HG03039 (cell line): Measurements from ENCODE around the gene JADE3.
"Not testable (repeated sequence)": the region's sequence is repeated elsewhere in the genome, so short reads cannot be mapped to it uniquely, and the experiment has no call there.

ENCODE experiments used
- ATAC-seq: cut with Tn5 transposase; IDR thresholded peaks from one replicate; pipeline ENCODE4 v1.9.1; 2021; ENCODE audit warnings: mild to moderate bottlenecking, moderate library complexity; ENCODE audit not compliant: unreplicated experiment

Gene JADE3

DNA sequence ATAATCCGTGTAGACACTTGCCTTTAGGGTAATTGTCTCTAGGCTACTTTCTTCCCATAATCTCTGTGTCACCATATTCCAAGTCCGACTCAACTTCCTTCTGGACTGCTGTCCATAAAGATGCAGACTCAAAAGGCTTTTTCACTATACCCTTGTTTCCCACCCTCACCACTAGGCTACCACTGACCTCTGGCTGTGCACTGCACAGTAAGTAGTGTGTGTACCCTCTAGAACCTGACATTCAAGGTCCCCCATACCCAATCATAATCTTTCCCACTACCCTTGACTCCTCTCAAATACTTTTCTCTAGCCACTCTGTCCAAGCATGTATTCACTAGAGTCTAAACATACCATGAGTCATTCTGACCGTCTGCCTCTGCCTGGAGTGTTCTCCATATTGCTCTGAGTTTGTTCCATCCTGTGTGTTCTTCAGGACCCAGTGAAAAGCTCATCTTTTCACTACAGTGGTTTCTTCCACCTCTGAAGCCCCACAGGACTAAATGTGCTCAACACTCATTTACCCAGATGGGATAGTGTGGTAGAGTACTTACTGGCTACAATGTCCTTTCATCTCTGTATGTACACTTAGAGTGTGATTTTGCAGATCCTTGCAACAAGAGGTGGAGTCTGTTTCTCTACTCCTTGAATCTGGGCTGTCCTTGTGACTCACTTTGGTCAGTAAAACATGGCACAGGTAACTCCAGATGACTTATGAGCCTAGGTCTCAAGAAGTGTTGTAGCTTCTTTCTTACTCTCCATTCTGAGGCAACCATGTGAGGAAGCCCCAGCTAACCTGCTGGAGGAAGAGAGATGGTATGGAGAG is 17.4 kb downstream of the JADE3 start:
- ATAC-seq = no peak

DNA sequence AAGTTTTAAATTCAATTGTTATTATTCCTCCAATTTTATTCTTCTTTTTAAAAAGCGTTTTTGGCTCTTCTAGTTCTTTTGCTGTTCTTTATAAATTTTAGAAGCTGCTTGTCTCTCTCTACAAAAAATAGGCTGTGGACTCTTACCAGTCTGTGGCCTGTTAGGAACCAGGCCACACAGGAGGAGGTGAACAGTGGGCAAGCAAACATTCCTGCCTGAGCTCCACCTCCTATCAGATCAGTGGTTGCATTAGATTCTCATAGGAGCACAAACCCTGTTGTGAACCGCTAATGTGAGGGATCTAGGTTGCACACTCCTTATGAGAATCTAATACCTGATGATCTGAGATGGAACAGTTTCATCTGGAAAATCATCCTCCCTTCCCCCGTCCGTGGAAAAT is 23.1 kb downstream of the JADE3 start:
- ATAC-seq = no peak

DNA sequence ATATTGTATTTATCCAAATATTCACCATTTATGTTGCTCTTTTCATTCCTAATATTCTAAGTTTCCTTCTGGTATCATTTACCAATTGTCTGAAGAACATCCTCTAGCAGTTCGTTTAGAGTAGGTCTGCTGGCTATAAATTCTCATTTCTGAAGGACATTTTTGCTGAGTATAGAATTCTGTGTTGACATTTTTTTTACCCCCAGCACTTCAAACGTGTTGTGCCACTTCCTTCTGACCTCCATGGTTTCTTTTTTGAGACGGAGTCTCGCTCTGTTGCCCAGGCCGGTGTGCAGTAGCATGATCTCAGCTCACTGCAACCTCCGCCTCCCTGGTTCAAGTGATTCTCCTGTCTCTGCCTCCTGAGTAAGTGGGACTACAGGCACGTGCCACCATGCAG is 26.4 kb downstream of the JADE3 start:
- ATAC-seq = no peak

DNA sequence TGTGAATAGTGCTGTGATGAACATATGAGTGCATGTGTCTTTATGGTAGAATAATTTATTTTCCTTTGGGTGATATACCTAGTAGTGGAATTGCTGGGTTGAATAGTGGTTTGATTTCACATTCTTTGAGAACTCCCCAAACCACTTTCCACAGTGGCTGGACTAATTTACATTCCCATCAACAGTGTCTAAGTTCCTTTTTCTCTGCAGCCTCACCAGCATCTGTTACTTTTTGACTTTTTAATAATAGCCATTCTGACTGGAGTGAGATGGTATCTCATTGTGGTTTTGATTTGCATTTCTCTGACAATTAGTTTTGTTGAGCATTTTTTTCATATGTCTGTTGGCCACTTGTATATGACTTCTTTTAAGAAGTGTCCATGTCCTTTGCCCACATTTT is 29.1 kb downstream of the JADE3 start:
- ATAC-seq = no peak

DNA sequence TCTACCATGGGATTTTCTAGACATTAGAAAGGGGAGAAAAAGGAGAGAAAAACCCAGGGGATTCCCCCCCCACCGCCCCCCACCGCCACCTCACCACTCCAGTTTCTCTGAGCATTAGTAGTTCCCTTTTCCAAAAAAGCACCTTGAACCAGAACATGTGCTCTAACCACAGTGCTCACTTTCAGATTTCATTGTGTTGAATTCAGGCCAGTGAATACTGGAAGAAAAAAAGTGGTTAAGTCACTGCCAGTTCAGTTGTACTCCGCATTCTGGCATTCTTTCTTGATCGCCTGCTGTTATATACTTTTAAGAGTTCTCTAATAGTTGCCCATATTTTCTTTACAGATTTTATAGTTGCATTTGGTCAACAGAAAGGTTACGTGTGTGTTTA is 40.9 kb downstream of the JADE3 start:
- ATAC-seq = peak; percentile 70

DNA sequence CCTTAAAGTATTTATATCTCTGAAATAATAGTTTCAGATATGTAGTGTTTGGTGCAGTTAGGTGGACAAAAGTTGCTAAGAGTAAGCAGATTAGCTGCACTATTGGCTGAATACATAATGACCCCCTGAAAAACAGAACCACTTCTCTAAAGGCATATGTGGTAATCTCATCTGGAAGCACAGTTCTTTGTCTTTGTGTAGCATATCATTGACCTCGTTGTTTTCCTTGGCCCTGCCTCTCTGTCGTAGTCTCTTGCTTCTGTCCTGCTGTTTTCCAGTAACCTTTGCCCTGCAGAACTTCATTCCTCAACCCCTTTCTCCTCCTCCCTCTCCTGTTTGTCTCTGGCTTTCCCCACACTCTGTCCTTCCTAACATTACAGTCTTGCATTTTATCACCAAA is 41.4 kb downstream of the JADE3 start:
- ATAC-seq = no peak

DNA sequence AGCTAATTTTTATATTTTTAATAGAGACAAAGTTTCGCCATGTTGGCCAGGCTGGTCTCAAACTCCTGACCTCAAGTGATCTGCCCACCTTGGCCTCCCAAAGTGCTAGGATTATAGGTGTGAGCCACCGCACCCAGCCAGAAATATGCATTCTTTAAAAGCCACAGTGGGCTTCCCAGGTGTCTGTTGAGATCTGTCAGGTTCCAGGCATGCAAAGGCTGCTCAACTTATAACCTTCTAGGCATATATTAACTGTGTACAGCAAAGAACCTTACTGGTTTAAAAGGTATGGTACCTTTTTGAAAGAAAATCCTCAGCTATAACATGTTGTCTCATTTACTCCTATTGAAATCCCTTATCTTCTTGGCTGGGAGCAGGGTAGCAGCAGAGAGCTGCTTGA is 42.5 kb downstream of the JADE3 start:
- no peak for ATAC-seq

DNA sequence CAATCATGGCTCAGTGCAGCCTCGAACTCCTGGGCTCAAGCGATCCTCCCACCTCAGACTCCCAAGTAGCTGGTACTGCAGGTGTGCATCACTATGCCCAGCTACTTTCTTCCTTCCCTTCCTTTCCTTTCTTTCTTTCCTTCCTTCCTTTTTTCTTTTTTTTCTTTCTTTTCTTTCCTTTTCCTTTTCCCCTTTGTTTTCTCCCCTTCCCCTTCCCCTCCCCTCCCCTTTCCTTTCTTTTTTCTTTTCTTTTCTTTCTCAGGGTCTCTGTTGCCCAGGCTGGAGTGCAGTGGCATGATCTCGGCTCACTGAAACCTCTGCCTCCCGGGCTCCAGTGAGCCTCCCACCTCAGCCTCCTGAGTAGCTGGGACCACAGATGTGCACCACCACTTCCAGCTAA is 44.4 kb downstream of the JADE3 start:
- ATAC-seq = not testable (repeated sequence)

DNA sequence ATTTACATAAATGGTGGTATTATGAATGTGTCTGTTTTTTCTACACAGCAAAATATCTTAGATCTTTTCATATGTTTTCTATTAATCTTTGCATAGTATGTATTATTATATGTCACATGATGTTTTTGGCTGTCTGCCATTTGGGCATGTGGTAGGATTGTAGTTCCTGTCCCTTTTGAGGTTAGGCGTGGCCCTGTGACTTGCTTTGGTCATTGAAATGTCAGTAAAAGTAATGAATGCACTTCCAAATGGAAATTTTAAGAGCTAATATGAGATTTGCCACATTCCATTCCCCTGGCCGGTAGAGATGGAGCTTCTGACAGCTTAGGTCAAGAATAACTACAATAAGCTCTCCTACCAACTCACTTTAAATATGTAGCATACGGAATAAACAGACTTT is 45.1 kb downstream of the JADE3 start:
- ATAC-seq = no peak

DNA sequence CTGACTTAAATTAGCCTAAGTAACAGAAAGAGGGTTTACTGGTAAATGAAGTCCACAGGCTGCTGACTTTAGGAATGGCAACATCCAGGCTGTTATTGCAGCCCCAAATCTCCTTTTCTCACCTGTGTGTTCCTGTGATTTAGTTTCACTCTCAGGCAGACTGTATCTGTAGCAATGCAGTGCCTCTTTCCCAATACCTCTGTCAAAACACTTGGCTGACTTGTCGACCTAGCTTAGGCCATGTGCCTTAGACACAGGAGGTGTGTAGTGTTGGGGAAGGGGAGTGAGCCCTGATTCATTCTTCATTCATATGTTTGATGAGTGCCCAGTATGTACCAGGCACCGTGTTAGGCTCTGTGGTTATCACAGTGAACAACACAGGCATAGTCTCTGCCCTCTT is 46.9 kb downstream of the JADE3 start:
- ATAC-seq = no peak

DNA sequence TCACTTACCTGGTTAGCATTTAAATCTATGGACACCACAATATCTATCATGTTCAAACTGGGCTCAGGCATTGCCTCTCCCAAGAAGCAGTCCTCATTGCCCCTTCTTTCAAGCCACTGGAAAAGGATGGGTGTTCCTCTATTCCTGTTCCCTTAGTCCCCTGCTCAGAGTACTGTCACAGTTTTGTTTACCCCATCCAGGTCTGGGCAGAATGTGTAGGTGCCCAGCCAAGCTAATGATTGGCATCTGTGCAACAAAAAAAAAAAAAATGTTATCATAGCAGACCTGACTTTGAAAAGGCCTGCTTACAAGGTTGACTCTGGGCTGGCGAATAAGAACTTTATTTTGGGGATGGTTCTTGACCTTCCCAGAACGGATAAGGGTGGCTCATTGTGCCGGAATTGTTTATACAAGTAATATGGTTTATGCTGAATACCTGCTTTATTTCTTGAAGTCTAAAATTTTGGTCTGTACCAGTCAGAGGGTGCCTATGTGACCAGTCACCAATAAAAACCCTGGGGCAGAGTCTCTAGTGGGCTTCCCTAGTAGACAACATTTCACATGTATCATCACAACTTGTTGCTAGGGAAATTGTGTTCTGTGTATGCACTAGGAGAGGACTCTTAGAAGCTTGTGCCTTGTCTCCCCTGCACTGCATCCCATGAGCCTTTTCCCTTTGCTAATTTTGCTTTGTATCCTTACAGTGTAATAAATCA is 47.9 kb downstream of the JADE3 start:
- ATAC-seq = no peak

DNA sequence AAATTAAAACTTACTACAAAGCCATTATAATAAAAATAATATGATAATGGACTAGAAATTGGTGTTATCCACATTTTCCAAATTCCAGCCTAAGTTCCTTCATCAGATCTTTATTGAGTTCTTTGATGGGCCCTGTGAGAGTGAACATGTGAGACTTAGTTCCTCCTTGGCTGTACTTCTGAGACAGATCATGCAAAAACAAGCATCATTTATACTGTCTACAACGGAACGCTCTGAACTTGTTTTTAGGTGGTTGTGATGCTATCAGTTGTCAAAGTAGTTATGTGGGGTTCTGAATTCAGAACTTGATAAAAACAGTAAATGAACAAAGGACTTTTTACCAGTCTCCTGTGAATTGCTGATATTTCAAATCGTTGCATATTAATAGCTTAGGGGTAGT is 48.9 kb downstream of the JADE3 start:
- ATAC-seq = no peak

DNA sequence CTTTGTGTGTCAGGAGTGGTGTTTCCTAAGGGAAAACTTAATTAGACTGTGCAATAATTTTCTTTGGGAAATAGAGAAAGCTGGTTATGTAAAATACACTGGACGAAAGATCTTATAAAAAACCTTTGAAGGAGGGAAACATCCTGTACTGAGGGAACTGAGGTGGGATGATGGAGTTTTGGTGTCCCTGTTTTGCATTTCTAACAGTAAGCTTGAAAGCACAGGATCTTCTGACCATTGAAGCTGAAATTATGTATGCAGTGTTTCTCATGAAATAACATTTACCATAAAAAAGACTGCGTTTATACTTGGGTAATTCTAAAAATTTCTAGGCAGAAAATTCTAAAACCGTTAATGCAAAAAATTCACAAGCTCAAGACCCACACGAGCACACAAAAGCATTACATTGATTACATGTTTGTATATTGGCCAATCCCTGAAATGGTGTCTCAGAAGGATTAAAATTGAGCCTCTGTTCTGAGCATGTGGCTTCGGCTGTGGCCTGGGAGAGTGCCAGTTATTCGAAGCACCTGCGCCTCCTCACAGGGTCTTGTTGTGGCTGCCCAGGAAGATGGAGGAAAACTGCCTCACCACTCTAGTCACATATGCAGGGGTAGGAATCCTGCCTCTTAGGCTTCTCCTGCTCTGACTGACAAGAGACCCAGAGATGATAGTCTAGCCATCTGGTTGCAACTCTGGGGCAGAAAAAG is 49.5 kb downstream of the JADE3 start:
- ATAC-seq = no peak

DNA sequence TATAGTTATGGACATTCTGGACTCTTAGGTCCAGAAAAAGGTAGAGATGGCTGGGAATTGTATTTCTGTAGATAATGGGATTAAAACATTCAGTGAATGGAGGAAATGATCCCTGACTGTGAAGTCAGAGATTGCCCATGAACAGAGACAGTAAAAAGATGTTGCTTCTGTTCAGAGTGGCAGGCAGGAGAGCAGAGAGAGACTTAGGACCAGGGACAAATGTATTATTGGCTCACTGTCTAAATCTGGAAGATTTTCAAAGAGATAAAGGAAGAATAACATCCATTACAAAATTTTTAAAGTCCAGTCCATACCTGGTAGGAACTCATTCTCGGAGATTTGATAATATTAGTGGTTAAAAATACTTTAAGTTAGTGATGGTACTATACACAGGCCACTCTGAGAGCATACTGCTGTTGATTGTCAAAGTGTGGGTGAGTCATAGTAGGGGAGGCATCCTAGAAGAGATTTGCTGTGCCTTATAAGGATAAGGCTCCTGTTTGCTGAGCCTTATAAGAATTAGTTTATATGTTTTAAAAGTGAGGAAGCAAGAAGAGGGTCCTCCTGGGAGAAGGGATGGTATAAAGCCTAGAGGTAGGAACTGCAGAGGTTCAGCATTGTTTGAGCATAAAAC is 53.0 kb downstream of the JADE3 start:
- ATAC-seq = no peak

DNA sequence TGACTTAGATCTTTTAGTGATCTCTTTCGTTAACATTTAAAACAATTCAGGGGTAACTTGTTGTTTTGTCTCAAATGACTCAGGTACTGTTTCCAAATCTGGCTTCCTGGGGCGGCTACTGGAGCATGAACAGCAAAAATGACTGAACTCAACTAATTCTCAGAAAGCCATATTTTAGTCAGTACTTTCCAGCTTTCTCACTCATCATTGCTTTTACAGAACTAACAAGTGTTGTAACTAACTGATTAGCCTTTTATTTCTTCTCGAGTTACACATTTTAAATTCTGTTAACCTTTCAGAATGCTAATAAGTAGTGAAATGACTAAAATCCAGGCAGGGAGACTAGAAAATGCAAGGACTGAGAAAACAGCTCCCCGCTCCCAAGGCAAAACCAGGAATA is 55.3 kb downstream of the JADE3 start:
- no peak for ATAC-seq

DNA sequence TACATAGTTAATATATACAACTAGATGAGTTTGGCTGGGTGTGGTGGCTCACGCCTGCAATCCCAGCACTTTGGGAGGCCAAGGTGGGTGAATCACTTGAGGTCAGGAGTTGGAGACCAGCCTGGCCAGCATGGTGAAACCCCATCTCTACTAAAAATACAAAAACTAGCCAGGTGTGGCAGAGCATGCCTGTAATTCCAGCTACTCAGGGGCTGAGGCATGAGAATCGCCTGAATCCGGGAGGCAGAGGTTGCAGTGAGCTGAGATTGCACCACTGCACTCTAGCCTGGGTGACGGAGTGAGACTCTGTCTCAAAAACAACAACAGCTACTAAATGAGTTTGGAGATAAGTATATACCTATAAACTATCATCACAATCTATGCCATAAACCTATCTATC is 64.8 kb downstream of the JADE3 start:
- not testable (repeated sequence) for ATAC-seq

DNA sequence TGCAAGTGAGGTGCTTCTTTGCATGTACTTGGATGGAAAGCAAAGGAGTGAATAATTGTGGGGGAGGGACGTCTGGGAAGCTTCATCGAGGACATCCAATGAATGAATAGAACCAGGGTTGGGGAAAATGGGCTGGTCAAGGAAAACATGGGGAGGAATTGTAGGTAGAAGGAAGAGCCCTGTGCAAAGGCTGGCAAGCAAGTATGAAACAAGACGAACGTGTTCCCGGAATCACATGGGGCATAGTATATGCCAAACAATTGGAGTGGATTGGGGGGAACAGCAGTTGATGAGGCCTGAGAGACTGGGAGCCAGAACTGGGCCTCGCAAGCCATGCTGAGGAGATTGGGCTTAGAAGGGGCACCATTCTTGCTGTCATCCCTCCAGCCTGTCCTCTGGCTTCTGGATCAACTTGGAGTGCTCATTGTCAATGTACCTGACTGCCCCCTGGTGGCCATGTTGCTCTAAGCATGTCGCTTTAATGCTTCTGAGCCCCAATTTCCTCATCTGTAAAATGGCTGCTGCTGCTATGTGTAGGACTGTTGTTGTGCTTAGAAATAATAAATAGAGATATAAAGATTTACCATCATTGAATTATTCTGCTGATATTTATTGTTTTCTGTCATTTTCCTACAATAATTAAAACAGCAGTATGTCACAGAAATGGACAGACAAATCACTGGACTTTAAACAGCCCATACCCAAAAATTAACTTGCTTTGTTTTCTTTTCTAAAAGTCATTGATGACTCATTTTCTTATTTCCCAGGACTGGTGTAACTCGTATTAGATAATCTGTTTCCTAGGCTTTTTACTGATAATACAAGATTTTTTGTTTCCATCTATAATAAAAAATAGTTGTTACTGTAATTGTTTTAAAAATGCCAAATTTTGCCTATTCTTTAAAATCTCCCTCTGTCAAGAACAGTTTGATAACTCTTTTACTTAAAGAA is 66.4 kb downstream of the JADE3 start:
- ATAC-seq = no peak

DNA sequence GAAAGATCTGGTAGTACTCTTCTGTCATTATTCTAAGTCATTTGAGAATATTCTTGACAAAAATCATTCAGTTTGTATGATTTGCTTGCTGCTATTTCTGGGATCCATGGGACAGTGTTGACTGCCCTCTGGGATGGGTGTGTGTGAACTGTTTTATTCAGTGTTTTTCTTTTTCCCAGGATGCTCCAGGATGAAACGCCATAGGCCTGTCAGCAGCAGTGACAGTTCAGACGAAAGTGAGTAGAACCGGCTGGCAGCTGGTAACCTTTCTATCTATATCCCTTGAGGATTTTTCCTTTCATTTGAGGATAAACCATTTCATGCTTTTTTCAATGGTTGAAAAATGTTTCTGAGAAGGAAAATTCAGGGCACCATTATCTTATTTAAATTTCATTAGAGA is 72.5 kb downstream of the JADE3 start:
- no peak for ATAC-seq

DNA sequence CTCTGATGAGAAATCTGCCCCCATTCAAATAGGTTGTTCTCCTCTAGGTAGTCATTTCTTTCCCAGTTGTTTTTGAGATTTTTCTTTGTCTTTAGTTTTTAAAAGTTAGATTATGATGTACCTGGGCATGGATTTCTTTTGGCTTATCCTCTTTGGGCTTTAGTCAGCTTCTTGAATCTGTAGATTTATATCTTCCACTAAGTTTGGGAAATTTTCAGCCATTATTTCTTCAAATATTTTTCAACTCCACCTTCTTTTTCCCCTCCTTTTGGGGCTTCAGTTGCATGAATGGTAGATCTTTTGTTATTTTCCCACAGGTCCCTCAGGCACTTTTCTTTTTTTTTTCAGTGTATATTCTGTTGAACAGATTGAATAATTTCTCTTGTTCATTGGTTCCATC is 77.3 kb downstream of the JADE3 start:
- no peak for ATAC-seq

DNA sequence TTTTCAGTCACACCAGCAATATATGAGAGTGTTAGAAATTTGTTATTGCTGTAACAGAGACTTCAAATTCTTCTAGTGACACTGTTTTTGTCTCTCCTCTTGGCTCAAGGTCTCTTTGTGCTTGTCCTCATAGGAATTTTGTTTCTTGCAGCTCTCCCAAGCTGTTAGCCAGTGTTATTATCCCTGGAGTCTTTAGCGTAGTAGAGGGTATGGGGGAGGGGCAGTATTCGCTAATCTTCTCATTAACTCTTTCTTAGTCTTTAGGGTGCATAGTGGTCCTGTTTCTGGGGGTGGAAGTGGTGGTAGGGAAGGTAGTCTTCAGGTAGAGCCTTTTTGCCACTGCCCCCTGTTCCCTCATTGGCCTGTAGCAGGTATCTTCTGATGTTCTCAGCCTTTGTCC is 79.4 kb downstream of the JADE3 start:
- no peak for ATAC-seq
